ENCODE results near the gene HSPBAP1.
"Not testable (repeated sequence)": the region's sequence is repeated elsewhere in the genome, so short reads cannot be mapped to it uniquely, and the experiment has no call there.

The HSPBAP1 gene

GRCh38 chr3:122739172-122739571, 54.5 kb downstream of the HSPBAP1 start:
- no peak for DNase-seq (ENCODE audit: low read depth in 3 of 3)

DNA sequence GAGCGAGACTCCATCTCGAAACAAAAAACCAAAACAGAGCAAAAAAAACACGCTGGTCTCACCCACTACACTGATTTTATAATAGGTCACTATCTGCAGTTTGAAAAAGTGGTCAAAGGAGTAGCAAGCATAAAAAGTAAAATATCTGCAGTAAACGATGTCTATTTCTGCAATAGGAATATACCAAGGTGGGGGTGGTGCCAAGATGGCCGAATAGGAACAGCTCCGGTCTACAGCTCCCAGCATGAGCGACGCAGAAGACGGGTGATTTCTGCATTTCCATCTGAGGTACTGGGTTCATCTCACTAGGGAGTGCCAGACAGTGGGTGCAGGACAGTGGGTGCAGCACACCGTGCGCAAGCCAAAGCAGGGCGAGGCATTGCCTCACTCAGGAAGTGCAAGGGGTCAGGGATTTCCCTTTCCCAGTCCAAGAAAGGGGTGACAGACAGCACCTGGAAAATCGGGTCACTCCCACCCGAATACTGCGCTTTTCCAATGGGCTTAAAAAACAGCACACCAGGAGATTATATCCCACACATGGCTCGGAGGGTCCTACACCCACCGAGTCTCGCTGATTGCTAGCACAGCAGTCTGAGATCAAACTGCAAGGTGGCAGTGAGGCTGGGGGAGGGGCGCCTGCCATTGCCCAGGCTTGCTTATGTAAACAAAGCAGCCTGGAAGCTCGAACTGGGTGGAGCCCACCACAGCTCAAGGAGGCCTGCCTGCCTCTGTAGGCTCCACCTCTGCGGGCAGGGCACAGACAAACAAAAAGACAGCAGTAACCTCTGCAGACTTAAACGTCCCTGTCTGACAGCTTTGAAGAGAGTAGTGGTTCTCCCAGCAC, 60.7 kb downstream of the HSPBAP1 start:
- DNase-seq (ENCODE audit: low read depth in 3 of 3), result not testable (repeated sequence)

DNA sequence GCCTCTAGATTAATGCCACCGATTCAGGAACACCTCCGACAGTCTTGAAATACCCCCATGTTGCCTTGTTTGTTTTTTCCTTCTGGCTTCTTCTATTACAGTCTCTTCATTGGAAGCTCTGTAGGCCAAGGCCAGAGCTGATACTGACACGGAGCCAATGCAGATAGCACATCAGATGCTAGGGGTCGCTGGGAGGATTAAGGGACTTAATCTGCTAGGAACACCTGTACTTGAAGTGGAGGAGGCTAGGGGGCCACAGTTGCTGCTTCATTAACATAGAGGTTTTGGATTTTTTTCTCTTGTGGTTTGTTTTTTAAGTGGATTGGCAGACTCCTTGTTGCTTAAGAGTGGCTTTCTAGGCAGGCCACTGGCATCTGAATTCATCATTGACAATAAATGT, 63.4 kb downstream of the HSPBAP1 start:
- DNase-seq (ENCODE audit: low read depth in 3 of 3), result no peak

DNA sequence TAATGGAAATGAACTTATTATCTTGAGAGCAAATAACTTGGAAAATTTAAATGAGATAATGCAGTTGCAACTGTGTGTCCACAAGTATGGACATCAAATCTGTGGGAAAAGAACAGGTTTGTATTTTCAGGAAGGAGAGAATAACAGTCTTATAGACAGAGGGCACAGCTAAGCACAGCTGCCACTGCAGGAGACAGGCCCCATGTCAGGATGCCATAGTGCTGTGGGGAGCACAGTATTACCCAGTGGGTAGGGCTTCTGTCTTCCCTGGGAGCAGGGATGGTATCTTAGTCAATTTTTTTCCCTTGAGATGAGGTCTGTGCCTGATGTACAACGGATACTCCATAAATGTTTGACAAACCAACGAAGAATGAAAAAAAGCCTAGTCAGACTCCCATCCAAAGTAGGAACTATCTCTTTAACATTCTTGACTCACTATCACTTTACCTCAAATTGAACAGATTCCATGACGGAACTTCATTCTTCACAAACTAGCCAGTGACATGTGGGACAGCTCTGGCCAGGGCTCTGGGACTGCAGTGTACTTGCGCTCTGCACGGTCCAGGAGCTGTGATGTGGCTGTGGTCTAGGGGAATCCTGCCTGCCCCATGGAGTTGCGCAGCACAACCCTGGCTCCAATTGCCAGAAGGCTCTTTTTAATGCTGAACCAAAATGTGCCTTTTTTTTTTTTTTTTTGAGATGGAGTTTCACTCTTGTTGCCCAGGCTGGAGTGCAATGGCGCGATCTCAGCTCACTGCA, 64.7 kb downstream of the HSPBAP1 start:
- DNase-seq (ENCODE audit: low read depth in 3 of 3), result no peak

- DNase-seq (ENCODE audit: low read depth in 3 of 3), result no peak
Measured at GRCh38 chr3:122728186-122728585, 65.4 kb downstream of the HSPBAP1 start.

DNA sequence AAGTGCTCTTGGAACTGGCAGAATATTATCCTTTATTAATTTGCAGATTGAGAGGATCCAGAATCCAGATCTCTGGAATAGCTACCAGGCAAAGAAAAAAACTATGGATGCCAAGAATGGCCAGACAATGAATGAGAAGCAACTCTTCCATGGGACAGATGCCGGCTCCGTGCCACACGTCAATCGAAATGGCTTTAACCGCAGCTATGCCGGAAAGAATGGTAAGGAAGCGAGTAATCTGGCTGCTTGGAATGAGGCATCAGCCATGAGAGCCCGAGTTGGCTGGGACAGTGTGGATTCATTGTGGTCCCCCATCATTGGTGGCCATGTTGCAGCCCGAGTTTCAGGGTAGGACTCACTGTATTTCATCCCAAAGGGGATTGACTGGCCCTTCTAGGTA, 65.9 kb downstream of the HSPBAP1 start:
- DNase-seq (ENCODE audit: low read depth in 3 of 3), result no peak

- no peak for DNase-seq (ENCODE audit: low read depth in 3 of 3)
Measured at GRCh38 chr3:122727294-122727693, 66.3 kb downstream of the HSPBAP1 start.

- DNase-seq (ENCODE audit: low read depth in 3 of 3), result no peak
Measured at GRCh38 chr3:122725106-122725505, 68.5 kb downstream of the HSPBAP1 start.

DNA sequence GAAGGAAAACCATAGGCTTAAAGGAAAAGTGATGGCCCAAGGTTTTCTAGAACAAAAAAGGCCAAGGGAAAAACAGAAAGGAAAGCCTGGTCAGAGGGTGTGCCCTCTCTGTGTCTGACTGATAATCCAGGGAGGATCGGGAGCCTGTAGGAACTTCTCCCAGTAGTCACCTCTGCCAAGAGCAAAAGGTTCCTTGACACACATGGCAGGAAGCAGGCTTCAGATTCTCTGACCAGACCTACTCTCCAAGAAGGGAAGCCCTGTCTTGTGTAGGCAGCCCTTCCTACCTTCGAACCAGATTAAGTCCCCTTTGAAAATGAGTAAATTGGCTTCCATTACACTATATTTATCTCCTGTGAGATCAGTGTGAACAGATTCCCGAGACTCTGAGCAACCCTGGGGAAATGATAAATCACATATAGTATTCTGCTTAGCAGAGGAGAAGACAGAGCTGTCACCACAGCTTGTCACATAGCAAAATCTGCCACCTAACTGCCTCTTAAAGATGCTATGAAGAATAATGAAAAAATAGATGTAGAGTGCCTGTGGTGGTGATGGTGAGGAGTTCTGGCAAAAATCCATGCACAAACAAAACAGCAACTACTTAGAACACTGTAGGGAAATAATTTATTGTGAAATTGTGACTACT, 74.2 kb downstream of the HSPBAP1 start:
- no peak for DNase-seq (ENCODE audit: low read depth in 3 of 3)

DNA sequence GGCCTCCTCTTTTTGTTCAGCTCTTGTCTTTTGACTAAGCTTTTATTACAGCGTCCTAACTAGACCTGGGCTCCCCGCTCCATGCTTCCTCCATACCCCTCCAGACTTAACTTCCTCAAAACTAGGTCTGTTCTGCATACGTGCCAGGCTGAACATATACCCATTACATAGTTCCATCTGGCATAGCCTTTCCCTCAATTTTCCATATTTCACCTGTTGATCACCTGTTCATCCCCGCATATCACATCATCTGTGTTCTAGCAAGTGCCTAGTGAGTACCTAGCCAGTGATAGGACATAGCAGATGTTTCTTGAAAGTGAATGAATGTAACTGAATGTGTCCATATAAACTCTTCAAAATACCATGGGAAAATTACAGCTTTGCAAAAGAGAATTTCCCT, 77.0 kb downstream of the HSPBAP1 start:
- DNase-seq (ENCODE audit: low read depth in 3 of 3), result no peak

GRCh38 chr3:122714273-122714672, 79.4 kb downstream of the HSPBAP1 start:
- no peak for DNase-seq (ENCODE audit: low read depth in 3 of 3)

- DNase-seq (ENCODE audit: low read depth in 3 of 3), result not testable (repeated sequence)
Measured at GRCh38 chr3:122710616-122711251, 82.9 kb downstream of the HSPBAP1 start.

GRCh38 chr3:122705379-122705778, 88.3 kb downstream of the HSPBAP1 start:
- DNase-seq (ENCODE audit: low read depth in 3 of 3), result no peak

- DNase-seq (ENCODE audit: low read depth in 3 of 3), result no peak
Measured at GRCh38 chr3:122700193-122700592, 93.4 kb downstream of the HSPBAP1 start.

GRCh38 chr3:122697952-122698620, 95.5 kb downstream of the HSPBAP1 start:
- DNase-seq (ENCODE audit: low read depth in 3 of 3), result no peak

DNA sequence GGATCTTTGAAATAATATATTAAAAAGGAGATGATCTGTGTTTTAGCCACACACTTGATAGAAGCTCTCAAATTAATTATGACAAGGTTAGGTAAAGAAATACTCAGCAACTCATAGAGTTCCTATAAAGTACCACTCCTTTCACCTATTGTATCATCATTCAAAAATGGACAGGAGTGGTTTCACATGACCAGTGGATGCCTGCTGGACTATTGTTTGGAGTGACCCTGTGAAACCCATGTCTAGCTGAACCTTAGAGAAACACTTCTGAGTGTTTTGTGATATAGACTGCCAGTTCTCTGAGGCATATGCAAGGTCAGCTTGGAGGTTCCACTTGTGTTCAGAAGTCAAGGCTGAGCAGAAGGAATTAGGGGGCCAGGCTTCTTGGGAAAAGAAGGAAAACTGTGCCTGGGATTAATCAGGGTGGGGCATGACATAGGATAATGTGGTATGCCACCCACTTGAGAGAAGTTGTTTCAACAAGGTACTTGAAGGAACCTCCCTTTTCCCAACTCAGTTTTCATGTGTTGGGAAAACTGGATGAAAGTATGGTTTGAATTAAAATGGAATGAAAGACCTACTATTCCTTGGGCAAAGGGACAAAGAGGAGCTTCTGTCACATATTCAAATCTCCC, 97.6 kb downstream of the HSPBAP1 start:
- no peak for DNase-seq (ENCODE audit: low read depth in 3 of 3)

DNA sequence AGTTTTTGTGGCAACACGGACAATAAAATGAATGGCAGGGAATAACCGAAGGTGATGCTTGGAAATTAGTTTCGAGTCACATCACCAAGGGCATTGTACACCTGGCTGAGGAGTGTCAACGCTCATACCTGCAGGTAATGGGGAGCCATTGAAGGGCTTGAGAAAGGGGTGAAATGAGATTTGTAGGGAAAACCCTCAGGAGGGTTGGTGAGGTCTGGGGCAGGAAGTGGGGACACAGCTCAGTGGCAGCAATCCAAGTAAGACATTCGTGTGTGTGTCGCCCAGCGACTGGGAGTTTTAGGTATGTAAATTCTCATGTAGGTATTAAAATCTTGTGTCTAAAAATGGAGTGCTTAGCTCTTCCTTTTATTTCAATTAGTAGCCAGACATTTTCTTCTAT, 98.7 kb downstream of the HSPBAP1 start:
- no peak for DNase-seq (ENCODE audit: low read depth in 3 of 3)

GRCh38 chr3:122692674-122693073, 101.0 kb downstream of the HSPBAP1 start:
- DNase-seq (ENCODE audit: low read depth in 3 of 3), result no peak

DNA sequence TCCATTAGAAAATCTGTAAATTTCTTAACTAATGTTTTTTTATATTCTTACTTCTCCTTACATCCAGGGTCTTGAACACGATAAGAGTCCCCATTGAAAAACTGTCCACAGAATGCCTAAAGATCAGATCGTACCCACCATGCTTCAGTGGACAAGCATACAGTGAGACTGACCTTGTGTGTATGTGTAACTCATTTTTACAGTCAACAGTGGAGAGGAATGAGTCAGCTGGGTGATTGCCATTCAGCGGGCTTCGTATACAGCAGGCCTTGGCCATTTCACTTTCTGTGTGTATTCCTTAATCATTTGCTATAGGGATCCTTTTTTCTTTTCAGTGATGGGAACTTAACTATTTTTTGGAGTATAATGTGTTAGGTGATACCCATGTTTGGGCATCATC, 102.4 kb downstream of the HSPBAP1 start:
- DNase-seq (ENCODE audit: low read depth in 3 of 3), result no peak

GRCh38 chr3:122690096-122690495, 103.5 kb downstream of the HSPBAP1 start:
- DNase-seq (ENCODE audit: low read depth in 3 of 3), result no peak
